HL-60 (cell line): ENCODE results near the gene SLC39A12.

ENCODE experiments used
- CTCF ChIP-seq: IDR thresholded peaks from one replicate; pipeline ENCODE4 v1.5.1; 2011; ENCODE audit warnings: low read length, control low read depth, inconsistent platforms; ENCODE audit not compliant: insufficient read depth
- REST ChIP-seq: IDR thresholded peaks from 2 replicates; pipeline ENCODE4 v1.6.1; 2012; ENCODE audit warnings: low read depth; ENCODE audit not compliant: insufficient replicate concordance

GRCh38 chr10:17905491-17905890 is 46.2 kb upstream of the SLC39A12 start:
- TF ChIP-seq CTCF (no peak), REST (no peak)
